A673 (cell line): ENCODE data around the gene ZC4H2.

Experiments
- CTCF ChIP-seq: fragments of 300-800, 200-600 bp; sonication (generic); conservative IDR thresholded peaks from 2 replicates; pipeline ENCODE4 v1.5.1; 2017; ENCODE audit warnings: low read depth, mild to moderate bottlenecking, antibody characterized with exemption, low read length, moderate library complexity, mixed read lengths
- EZH2 ChIP-seq: fragments of 200-600 bp; sonication (generic); IDR thresholded peaks from 2 replicates; pipeline ENCODE4 v1.6.1; 2017; ENCODE audit warnings: borderline replicate concordance, low read depth, mild to moderate bottlenecking, mixed read lengths, antibody characterized with exemption, low read length; ENCODE audit not compliant: poor library complexity, severe bottlenecking

DNA sequence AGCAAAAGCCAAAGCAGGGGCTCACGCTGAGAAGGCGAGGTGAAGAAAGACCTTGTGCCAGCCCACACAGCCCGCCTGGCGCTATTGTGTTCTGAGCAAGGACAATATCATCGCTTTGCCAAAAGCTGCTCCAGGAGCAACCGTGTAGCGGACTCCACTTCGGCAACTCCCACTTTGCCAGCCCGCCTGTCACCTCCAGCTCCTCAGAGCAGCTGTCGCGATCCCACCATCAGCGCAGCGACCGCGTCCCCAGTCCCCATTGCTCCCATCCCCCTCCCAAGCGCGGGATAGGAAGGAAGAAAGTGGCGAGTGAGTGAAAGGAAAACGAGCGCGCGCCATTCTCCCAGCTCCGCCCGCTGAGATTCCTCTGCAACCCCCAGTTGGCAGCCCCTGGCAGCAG is 759 bp downstream of the ZC4H2 start:
- TF ChIP-seq EZH2 (no peak), CTCF (no peak)
